SU-DHL-6 (cell line): ENCODE measurements around the gene CTPS2.

ENCODE experiments used
- CTCF ChIP-seq: fragments of 200-600 bp; sonication (generic); IDR thresholded peaks from one replicate; pipeline ENCODE4 v1.5.1; 2017; ENCODE audit warnings: antibody characterized with exemption, mild to moderate bottlenecking, low read length, moderate library complexity; ENCODE audit not compliant: insufficient read depth, poor library complexity, severe bottlenecking
- EZH2phosphoT487 ChIP-seq: fragments of 200-600 bp; sonication (generic), shearing (Covaris generic); conservative IDR thresholded peaks from 2 replicates; pipeline ENCODE4 v1.6.1; 2018; ENCODE audit warnings: mild to moderate bottlenecking, antibody characterized with exemption, low read length, moderate library complexity, mixed read lengths

GRCh38 chrX:16658284-16658683 lies 54.2 kb downstream of the CTPS2 start:
- TF ChIP-seq CTCF (no peak), EZH2phosphoT487 (no peak)
